ENCODE measurements around the gene SLC37A3.
"Not testable (repeated sequence)": the region's sequence is repeated elsewhere in the genome, so short reads cannot be mapped to it uniquely, and the experiment has no call there.

The SLC37A3 gene

GRCh38 chr7:140348161-140348849 lies 50.0 kb downstream of the SLC37A3 start:
- no peak for DNase-seq (ENCODE audit: low read depth in 2 of 2)

GRCh38 chr7:140347218-140347617 lies 51.1 kb downstream of the SLC37A3 start:
- DNase-seq (ENCODE audit: low read depth in 2 of 2): no peak

GRCh38 chr7:140345426-140345825 lies 52.9 kb downstream of the SLC37A3 start:
- DNase-seq (ENCODE audit: low read depth in 2 of 2): no peak

GRCh38 chr7:140342727-140343514 lies 55.4 kb downstream of the SLC37A3 start:
- no peak for DNase-seq (ENCODE audit: low read depth in 2 of 2)

- DNase-seq (ENCODE audit: low read depth in 2 of 2): not testable (repeated sequence)
Observed at GRCh38 chr7:140338959-140339358, 59.4 kb downstream of the SLC37A3 start.

- DNase-seq (ENCODE audit: low read depth in 2 of 2): no peak
Observed at GRCh38 chr7:140334341-140335057, 63.8 kb downstream of the SLC37A3 start.

- no peak for DNase-seq (ENCODE audit: low read depth in 2 of 2)
Observed at GRCh38 chr7:140333686-140334085, 64.6 kb downstream of the SLC37A3 start.

GRCh38 chr7:140333223-140333622 lies 65.1 kb downstream of the SLC37A3 start:
- DNase-seq (ENCODE audit: low read depth in 2 of 2): no peak

GRCh38 chr7:140330595-140330994 lies 67.7 kb downstream of the SLC37A3 start:
- no peak for DNase-seq (ENCODE audit: low read depth in 2 of 2)

- no peak for DNase-seq (ENCODE audit: low read depth in 2 of 2)
Observed at GRCh38 chr7:140330128-140330527, 68.2 kb downstream of the SLC37A3 start.

GRCh38 chr7:140327261-140327661 lies 71.1 kb downstream of the SLC37A3 start:
- no peak for DNase-seq (ENCODE audit: low read depth in 2 of 2)

GRCh38 chr7:140326116-140326928 lies 72.0 kb downstream of the SLC37A3 start:
- DNase-seq (ENCODE audit: low read depth in 2 of 2): peak; percentile 3 to 17

GRCh38 chr7:140325600-140325999 lies 72.7 kb downstream of the SLC37A3 start:
- DNase-seq (ENCODE audit: low read depth in 2 of 2): no peak

GRCh38 chr7:140324714-140325113 lies 73.6 kb downstream of the SLC37A3 start:
- no peak for DNase-seq (ENCODE audit: low read depth in 2 of 2)

- DNase-seq (ENCODE audit: low read depth in 2 of 2): no peak
Observed at GRCh38 chr7:140322759-140323158, 75.6 kb downstream of the SLC37A3 start.

- not testable (repeated sequence) for DNase-seq (ENCODE audit: low read depth in 2 of 2)
Observed at GRCh38 chr7:140320078-140320477, 78.3 kb downstream of the SLC37A3 start.

GRCh38 chr7:140317999-140318398 lies 80.3 kb downstream of the SLC37A3 start:
- no peak for DNase-seq (ENCODE audit: low read depth in 2 of 2)

- no peak for DNase-seq (ENCODE audit: low read depth in 2 of 2)
Observed at GRCh38 chr7:140317597-140317996, 80.7 kb downstream of the SLC37A3 start.

- no peak for DNase-seq (ENCODE audit: low read depth in 2 of 2)
Observed at GRCh38 chr7:140316165-140316661, 82.1 kb downstream of the SLC37A3 start.

GRCh38 chr7:140315498-140316164 lies 82.7 kb downstream of the SLC37A3 start:
- no peak for DNase-seq (ENCODE audit: low read depth in 2 of 2)

Measured in stimulated activated CD4-positive, alpha-beta T cell treated with anti-CD3 and anti-CD28 coated beads, Interleukin-1b, Interleukin-23, amount 100 ng/mL, for 1 hour (primary cell).